NCI-H526 (cell line): ENCODE measurements around the gene SHBG.
"Not testable (repeated sequence)": the region's sequence is repeated elsewhere in the genome, so short reads cannot be mapped to it uniquely, and the experiment has no call there.

Source experiments
- DNase-seq, 2 experiments: peaks; one replicate each; lab custom pipeline; 2025; lab: John Stamatoyannopoulos, UW

SHBG gene, protein sequence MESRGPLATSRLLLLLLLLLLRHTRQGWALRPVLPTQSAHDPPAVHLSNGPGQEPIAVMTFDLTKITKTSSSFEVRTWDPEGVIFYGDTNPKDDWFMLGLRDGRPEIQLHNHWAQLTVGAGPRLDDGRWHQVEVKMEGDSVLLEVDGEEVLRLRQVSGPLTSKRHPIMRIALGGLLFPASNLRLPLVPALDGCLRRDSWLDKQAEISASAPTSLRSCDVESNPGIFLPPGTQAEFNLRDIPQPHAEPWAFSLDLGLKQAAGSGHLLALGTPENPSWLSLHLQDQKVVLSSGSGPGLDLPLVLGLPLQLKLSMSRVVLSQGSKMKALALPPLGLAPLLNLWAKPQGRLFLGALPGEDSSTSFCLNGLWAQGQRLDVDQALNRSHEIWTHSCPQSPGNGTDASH

DNA sequence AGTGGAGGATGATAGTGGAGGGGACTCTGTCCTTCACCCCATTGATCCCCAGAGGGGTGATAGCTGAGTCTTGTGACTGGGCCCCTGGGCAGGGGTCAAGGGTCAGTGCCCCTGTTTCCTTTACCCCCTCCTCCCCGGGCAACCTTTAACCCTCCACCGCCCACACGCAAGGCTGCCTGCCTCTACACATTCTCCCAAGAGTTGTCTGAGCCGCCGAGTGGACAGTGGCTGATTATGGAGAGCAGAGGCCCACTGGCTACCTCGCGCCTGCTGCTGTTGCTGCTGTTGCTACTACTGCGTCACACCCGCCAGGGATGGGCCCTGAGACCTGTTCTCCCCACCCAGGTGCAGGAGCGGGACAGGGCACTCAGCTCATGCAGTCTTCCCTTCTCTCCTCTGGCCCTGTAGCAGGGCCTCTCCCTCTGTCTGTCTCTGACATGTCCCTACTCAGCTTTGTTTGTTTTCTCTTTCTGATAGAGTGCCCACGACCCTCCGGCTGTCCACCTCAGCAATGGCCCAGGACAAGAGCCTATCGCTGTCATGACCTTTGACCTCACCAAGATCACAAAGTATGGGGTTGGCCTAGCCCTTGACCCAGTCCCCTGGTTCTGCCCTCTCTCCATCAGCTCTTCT lies at the start of gene SHBG:
Gene SHBG, plus strand, starts transcription at position 197 of the 633 bp plus-strand sequence. Its CDS starts 38 bp downstream, at position 235.
- DNase-seq, result no peak

DNA sequence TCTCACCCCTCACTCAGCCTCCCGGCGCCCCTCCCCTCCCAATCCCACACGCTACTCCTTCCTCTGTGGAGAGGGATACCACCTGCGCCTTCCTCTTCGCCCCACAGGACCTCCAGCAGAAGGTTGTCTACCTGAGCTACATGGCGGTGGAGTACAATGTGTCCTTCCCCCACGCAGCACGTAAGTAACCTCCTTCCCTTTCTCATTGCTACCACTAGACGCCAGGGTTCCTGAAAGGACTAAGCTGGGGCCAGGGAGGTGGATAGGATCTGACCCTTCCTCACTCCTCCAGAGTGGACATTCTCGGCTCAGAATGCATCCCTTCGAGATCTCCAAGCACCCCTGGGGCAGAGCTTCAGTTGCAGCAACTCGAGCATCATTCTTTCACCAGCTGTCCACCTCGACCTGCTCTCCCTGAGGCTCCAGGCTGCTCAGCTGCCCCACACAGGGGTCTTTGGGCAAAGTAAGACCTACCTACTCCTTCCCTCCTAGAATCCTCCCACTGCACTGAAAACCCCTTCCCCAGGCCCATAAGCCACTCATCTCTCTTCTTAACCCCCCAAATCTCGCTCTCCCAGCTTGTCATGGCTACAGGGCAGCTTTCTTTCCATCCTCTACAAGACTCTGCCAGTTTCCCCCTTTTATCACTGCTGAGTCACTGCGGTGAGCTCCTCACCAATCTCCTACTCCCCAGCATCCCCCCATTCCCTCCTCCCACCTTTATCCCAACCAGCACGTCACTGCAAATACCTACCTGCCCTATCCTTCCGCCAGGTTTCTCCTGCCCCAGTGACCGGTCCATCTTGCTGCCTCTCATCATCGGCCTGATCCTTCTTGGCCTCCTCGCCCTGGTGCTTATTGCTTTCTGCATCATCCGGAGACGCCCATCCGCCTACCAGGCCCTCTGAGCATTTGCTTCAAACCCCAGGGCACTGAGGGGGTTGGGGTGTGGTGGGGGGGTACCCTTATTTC lies 49.0 kb upstream of the SHBG start:
- DNase-seq, result no peak

DNA sequence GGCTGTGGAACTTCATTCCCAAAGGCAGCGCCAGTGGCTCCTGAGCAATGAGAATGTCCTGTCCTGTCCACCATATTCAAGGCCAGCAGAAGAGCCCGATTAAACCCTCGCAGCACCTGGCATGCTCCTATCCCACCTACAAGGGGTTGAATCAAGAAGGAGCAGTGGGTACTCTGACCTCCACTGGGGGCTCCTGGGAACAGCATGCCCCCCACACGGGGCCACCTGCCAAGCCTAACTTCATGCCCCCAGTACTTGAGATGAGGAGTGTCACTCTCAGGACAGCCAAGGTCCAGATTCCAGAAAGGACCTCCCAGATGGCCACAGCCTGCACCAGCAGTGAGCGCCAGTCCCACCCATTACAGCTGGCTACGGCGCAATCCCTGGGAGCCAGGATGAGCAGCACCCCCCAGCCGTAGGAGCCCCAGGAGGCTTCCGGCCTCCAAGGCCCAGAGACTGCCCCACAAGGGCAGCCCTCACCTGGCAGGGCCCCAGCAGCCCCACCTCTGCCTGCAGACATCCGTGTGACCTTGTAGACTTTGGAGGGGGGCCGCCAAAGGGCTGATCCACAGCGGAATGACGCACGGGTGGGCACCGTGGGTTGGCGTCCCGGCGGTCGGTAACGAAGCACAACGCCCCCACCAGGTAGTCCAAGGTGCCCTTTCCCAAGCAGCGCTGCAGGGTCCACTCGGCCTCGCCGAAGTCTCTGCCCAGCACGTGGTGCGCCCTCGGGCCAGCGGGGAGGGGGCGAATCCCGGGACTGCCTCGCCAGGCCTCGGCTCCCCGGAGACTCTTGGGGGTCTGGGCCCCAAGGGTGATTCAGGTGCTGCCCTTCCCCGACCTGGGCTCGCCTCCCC lies 47.3 kb upstream of the SHBG start:
- no peak for DNase-seq

DNA sequence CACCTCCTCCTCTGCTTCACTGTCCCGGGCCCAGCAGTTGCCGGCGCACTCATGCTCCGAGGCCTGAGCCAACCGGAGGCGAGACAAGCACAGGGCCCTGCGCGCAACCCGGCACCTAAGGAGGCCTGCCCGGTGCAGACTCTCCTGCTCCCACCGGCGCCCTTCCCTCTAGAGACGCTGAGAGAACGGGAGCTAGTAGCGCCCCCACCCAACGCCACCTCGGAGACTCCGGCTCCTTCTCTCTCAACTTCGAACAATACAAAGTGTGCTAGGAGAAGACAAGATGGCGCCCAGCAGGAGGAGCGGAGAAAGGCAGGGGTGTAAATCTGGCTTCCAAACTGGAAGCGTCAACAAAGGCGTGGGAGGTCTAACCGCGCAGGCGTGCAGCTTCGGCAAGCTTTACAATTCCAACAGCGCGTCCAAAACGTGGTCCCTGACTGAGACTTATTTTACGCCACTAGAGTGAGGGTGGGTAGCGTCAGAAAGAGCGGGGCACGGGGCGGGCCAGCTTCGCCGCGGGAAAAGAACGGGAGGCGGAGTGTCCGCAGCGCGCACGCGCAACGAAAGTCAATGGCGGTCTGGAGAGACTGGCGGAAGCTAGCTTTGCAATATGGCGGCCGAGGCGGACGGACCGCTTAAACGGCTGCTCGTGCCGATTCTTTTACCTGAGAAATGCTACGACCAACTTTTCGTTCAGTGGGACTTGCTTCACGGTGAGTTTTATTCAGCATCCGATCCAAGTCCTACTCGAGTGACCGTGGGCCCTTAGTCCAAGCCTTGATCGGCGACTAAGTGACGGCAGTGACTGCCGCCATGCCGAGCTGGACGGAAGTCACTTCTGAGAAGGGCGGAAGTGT lies 46.5 kb upstream of the SHBG start, which contains the start of gene MPDU1:
Gene MPDU1, plus strand, starts transcription at position 600 of the 857 bp plus-strand sequence. Its CDS starts 11 bp downstream, at position 611.
- peak; percentile 82 to 93 for DNase-seq

DNA sequence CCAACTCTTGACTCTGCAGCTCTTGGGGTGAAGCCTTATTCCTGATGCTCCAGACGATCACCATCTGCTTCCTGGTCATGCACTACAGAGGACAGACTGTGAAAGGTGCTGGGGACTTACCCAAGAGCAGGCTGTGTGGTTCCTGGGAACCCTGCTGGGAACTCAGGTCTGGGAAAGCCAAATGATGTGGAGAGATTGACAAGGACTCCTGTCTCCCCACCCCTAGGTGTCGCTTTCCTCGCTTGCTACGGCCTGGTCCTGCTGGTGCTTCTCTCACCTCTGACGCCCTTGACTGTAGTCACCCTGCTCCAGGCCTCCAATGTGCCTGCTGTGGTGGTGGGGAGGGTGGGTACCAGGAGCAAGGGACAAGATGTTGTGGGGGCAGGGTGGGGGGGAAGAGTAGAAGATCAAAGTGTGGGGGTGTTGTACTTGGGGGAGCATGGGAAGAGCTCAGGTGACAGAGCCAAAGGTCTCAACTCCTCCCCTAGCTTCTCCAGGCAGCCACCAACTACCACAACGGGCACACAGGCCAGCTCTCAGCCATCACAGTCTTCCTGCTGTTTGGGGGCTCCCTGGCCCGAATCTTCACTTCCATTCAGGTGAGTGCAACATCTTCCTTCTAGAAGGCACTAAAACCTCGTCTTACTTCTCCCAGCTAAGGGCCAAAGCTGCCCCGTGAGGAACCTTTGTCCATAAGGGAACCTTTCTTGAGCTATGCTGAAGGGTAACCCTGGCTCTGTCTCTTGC lies 43.1 kb upstream of the SHBG start:
- DNase-seq, result peak; percentile 44 to 73

DNA sequence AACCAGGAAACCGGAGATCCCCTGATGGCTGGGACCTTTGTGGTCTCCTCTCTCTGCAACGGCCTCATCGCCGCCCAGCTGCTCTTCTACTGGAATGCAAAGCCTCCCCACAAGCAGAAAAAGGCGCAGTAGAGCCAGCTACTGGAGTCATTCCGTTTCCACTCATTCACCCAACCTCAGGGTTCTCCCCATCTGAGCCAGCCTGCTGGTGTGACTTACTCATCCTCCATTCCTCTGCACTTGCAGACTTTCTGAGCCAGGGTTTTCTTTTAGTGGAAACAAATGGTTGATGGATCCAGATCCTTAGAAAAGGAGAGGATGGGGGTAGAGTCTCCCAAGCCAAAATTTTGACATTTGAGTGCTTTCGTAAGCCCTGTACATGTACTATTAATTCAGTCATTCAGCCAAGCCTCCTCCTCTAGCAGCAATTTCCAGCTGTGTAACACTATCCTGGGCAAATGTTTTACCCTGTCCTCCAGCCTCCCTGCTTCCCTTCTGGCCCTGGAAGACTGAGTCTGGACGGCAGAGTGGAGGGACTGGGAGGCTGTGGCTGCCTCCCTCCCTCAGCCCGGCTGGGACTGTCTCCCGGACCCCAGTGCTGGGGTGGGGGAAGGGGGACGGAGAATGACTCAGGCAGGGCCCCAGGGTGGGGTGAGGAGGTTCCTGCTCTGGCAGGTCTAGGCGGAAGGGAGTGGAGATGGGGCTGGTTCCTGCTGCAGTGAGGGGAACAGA lies 42.3 kb upstream of the SHBG start:
- no peak for DNase-seq

DNA sequence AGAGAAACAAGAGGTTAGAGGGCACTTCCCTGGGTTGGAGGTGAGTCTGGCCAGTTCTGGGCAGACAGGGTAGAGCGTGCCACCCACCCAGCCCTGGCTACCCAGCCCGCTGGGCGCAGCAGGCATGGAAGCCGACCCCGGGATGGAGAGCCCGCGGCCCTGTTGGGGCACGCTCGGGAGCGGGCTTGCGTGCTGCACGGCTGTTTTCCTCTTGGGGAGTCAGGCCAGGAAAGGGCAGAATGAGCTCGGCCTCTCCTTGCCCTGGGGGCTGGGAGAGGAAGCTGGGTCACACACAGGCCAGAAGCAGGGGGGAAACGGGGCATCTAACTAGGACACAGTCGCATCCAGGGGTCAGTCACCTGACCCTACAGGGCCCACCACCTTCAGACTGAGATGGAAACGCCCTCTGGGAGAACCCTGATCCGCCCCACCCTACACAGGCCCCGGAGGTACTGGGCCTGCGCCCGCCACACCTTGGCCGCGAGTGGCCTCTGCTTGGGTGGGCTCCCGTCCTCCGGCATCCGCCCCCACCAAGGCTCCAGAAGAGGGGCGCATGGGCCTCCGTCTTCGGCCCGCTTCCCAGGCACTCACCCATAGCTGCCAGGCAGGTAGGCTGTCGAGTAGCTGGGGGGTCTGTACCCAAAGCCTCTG lies 41.3 kb upstream of the SHBG start:
- no peak for DNase-seq

DNA sequence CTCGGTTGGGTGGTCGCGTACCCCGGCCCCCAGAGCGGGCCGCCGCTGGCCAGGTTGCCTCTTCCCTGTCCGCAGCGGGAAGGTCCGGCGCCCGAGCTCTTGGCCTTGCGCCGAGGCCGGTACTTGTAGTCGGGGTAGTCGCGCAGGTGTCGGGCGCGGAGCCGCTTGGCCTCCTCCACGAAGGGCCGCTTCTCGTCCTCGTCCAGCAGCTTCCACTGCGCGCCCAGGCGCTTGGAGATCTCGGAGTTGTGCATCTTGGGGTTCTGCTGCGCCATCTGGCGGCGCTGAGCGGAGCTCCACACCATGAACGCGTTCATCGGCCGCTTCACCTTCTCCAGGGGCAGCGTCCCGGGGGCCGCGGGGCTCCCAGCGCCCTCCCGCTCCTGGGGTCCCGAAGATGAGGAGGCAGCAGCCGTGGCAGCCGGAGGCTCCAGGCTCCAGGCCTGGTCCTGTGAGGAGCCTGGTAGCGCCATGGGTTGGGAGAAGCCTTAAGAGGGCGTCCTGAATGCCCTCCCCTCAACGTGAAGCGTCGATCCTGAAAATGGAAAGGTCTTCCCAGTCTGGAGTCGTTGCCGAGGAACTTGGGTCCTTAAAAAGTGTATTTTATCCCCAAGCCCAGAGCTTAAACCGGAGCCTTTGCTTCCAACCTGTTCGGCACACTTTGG lies 40.6 kb upstream of the SHBG start:
- DNase-seq, result peak; percentile 56 to 87

DNA sequence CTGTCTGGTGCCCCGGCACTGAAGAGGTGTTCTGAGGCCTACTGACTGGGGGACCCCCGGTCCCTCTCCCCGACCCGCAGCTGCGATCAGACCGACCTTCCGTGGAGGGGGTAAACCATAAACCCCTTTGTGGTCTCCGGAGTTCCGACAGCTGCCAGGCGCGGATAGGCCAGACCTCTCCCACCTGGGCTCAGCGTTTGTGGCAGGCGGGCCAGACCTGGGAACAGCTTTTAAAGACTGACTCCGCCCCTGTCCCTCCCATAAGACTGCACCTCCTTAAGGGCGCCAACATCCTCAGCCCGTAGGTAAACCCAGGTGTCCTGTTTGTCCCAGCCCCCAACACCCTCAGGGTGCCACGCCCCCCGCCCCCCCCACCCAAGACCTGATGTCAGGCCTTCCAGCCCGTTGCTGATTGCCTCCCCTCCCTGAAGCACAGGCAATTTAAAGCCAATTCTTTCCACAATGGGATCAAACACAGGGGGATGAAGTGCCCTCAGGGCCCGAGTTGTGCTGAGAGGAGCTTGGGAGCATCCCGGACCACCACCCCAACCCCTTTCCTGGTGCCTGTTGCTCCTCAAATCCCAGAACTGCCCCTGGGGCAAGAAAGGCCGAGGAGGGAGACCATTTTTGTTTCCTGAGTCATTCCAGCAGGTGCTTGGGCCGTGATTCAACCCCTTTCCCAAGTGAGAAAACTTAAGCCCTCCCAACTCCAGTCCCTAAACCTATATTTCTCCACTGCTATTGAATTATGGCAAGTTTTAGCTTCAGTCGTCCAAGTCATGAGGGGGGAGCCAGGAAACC lies 39.8 kb upstream of the SHBG start, which contains the start of gene SOX15:
Gene SOX15, minus strand, starts transcription at position 204 of the 801 bp plus-strand sequence. CDS start 418 bp downstream, outside the sequence.
- DNase-seq, result peak in 1 of 2 experiments; percentile 35

DNA sequence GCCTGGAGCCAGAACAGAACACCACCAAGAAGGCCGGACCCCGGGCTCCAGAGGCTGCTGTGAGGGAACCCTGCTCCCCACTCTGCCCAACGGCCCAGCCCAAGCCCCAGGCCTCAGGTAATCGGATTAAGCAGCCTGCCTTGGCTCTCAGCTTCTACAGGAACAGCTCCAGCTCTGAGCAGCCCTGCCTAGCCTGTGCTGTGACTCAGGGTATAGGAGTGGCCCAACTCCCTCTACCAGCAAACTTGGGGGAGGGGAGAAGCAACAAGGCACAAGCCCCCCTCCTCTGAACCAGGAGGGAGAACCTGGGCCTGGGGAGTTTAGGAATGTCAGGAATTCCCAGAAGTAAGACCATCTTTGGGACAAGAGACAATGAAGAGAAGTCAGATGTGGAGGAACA lies 39.2 kb upstream of the SHBG start:
- no peak for DNase-seq

DNA sequence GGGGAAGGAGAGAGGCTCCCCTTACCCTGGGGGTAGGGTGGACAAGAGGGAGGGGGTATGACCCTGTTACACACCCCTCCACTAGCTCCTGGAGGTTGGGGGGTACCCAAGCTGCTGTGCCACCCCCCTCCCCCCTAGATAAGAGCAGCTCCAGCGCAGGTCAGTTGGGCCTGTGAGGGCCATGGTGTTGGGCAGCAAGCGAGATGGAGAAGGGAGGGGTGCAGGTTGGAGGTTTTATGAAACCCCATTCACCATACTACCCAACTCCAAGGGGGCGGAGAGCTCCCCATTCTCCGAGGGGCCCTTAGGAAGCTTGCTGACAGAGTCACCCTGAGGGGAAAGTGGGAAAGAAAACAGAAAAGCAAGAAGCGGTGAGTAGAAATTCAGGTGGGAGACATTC lies 38.3 kb upstream of the SHBG start:
- DNase-seq, result no peak

DNA sequence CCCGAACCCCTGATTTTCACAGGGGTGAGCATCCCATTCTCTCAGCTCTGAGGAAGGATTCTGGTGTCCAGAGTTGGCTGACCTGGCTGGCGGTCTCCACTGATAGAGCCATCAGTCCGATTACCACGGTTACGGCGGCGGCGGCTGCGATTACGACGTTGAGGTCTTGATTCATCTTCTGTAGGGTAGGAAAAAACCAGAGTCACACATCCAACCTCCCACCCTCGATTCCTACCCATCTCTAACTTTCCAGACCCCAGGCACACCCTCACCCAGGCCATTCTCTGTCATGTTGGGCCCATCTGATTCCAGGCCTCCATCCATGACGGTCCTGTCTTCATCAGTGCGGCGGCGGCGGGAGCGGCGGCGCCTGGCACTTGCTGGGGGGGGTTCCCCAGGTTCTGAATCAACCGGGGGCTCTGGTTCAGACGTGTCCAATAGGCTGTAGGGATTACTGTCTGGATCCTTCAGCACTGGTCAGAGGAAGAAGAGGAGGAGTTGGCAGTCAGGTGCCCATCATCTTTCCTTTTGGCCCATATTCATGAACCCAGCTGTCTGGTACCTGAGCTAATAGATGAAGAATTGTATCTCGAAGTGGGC lies 37.4 kb upstream of the SHBG start:
- no peak for DNase-seq

DNA sequence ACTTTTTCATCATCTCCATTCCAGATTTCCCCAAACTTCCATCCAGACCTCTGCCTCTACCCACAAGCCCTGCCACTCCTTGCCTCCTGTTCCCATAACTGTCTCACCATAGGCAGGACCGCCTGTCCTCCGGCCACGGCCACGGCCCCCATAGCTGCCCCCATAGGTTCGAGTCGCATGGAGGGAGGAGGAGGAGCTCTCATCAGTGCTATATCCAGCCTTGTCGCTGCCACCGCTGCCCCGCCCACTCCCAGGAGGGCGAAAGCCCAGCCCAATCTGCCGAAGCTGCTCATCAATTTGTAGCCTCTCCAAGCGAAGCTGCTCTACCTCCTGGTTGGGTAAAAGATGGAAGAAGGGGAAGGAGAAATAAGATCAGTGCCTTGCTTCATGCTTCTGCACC lies 36.6 kb upstream of the SHBG start:
- DNase-seq, result no peak

DNA sequence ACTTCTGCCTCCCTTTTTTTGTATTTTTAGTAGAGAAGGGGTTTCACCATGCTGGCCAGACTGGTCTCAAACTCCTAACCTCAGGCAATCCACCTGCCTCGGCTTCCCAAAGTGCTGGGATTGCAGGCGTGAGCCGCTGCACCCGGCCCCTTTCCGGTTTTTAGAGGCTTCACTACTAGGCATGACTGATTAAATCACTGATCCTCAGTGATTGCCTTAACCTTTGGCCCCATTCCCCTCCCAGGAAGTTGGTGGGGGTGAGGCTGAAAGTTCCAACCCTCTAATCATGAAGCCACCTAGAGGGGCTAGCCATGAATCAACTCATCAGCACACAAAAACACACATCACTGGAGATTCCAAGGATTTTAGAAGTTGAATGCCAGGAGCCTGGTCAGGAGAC lies 32.4 kb upstream of the SHBG start:
- DNase-seq, result not testable (repeated sequence)

DNA sequence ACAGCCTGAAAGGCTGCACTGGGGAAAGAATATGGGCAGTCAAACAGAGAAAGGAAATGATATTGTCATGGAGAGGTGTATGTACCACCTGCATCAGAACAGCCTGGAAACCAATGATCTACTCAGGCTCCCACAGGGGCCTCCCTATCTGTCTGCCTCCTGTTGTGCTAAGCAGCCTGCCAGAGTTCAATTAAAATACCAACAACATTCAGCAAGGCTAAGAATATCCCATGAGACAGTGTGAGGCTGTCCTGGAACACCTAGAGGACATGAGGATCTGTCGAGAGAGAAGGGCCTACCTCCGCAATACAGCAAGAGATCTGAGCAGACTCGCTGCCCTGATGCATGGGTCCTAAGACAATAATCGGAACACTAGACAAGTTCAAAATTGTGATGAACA lies 23.7 kb upstream of the SHBG start:
- DNase-seq, result no peak

DNA sequence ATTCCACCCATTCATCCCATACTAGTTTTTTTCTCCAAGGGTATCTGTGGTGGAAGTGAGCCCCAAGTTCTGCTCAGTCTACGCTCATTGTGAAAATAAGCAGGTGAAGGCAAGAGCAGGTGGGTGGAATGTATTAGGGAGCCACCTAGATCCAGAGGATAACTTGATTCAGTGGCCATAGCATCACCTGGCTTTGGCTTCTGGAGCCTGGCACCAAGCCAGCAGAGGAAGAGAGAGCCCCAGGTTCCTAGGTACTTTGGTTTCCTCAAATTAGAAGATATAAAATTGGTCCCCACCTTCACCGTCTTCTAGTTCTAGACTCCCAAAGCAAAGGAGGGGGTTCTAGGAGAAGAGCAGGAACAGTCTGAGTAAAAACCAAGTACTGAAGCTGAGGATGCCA lies 19.3 kb upstream of the SHBG start:
- no peak for DNase-seq
